H7 (cell line): Measurements from ENCODE around the gene HIVEP3. TPM values are rescaled to one million over a fixed set of nuclear protein-coding genes. Genes with fewer than 3 reads are reported as not detected.
A peak's percentile ranks its signal among the peaks of the same experiment; 100 is the strongest.

Experiments used
- DNase-seq: peaks from one replicate; pipeline ENCODE4 v3.0.0; 2012
- H3K27me3 ChIP-seq: 2 replicates; pipeline ENCODE4 v1.6.0; 2011; ENCODE audit warnings: mild to moderate bottlenecking, low read length; ENCODE audit not compliant: control insufficient read depth, insufficient read depth
- H3K36me3 ChIP-seq: replicated peaks from 2 replicates; pipeline ENCODE4 v1.5.1; 2011; ENCODE audit warnings: low read length; ENCODE audit not compliant: control insufficient read depth, insufficient read depth
- H3K4me3 ChIP-seq: 2 replicates; pipeline ENCODE4 v1.5.1; 2011; ENCODE audit warnings: low read depth, mild to moderate bottlenecking, control low read depth, low read length, moderate library complexity; ENCODE audit not compliant: insufficient read depth
- total RNA-seq: library from RNA; depleted of rRNA; stranded (reverse); fragments of >200 nt; shearing (Covaris generic); gene quantifications from 2 replicates; pipeline ENCODE4 v1.2.3, GENCODE V29; 2014

The HIVEP3 gene
- total RNA-seq, 1 experiment from 2014 or later: 1.8 TPM

DNA sequence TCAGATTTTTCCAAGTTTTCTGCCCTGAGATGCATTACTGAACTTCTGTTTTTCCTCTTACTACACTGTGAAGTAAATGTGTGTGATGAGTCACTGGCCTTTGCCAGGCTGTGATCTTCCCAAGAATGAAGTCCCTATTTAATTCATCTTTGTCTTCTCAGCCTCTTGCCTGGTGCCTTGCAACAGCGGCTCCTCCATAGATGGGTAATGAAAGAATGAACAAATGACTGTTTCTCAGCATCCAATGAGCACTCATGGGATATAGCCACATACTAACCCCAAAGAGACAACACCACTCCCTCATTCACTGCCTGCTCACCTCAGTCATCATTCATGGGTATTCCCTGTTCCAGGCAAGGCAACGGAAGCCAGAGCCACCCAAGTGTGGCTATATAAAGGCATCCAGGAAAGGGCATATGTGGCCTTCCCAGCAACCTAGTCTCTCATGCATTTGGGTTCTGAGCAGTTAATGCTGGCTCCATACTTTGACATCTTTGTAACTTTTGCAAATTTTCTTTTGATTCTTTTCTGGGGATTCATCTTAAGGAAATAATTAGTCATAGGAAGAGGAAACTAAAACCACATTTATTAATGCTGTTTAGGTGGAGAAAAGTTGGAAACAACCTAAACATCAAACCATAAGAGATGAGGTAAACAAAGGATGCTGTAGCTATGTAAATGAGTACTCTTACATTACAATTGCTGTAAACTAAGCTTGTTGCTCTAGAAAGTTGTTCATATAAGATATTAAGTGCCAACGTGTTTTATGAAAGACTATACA lies 71.9 kb downstream of the HIVEP3 start:
- no peaks in the 10 kb centered on the region; the same call in 1 of the 2 replicates for H3K27me3 ChIP-seq
- DNase-seq: no peak
- no peaks in the 10 kb centered on the region for H3K36me3 ChIP-seq
- no peak overlapping the region for H3K4me3 ChIP-seq

DNA sequence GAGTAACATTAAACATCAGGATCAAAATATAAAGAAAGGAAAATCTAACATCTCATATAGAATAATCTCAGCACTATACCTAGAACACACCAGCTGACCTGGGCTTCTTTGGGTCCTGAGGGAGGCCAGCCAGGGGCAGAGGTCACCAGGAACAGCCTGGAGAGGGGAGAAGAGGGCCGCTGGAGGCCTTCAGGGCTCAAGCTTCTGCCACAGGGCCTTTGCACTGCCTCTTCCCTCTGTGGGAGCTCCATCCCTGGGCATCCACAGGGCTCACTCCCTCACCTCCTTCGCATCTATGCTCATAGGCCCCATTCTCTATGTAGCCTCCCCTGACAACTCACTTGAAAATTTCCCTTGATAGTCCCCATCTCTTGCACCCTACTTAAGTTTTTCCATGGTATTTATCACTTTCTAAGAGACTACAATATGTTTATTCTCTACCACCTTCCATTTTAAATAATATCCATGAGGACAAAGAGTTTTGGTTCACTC lies 73.9 kb downstream of the HIVEP3 start:
- H3K36me3 ChIP-seq: no peaks in the 10 kb centered on the region
- no peak for DNase-seq
- H3K4me3 ChIP-seq: no peak overlapping the region
- H3K27me3 ChIP-seq: no peaks in the 10 kb centered on the region; the same call in 1 of the 2 replicates

- DNase-seq: no peak
- H3K4me3 ChIP-seq: no peak overlapping the region
Observed at GRCh38 chr1:41844255-41844654, 74.5 kb downstream of the HIVEP3 start.

DNA sequence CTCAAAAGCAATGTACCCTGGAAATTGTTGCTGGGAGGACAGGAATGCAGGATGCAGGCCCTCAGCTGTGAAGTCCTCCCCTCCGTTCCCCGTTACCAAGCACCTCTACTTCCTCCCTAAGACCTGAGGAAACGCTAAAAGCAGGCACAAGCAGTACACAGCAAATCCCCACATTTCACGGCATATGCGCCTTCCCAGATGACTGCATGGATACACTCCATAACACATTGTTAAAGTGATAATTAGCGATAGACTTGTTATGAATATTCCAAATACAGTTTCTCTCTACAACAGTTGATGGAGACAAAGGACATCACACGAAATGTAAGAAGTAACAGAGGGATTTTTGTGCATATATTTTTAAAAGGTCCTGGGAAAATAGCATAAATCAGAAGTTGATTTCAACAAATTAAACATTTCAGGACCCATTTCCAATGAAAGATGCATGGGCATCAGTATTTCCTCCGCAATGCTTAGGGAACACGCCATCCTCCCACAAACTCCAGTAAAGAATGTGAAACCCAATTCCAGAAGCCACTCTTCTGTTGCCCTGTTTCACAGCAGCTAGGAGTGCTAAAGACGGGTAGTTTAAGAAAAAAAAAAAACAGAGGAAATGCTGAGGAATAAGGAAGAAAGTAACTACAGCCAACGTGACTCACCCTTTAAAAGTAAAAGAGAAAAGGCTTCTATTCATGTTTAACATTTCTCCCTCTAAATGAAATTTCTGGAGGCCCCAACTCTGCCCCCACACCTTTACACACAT lies 75.5 kb downstream of the HIVEP3 start:
- H3K27me3 ChIP-seq: no peaks in the 10 kb centered on the region
- H3K36me3 ChIP-seq: no peaks in the 10 kb centered on the region
- DNase-seq: no peak

More at GRCh38 chr1:41844255-41844654, 74.5 kb downstream of the HIVEP3 start:
- H3K27me3 ChIP-seq: no peaks in the 10 kb centered on the region; the same call in 1 of the 2 replicates
- no peaks in the 10 kb centered on the region for H3K36me3 ChIP-seq

GRCh38 chr1:41842326-41842725 lies 76.4 kb downstream of the HIVEP3 start:
- no peaks in the 10 kb centered on the region for H3K27me3 ChIP-seq
- peak; percentile 41 for DNase-seq
- no peaks in the 10 kb centered on the region for H3K36me3 ChIP-seq
- H3K4me3 ChIP-seq: no peak overlapping the region

More for the DNA sequence above, 75.5 kb downstream of the HIVEP3 start:
- no peak overlapping the region for H3K4me3 ChIP-seq

DNA sequence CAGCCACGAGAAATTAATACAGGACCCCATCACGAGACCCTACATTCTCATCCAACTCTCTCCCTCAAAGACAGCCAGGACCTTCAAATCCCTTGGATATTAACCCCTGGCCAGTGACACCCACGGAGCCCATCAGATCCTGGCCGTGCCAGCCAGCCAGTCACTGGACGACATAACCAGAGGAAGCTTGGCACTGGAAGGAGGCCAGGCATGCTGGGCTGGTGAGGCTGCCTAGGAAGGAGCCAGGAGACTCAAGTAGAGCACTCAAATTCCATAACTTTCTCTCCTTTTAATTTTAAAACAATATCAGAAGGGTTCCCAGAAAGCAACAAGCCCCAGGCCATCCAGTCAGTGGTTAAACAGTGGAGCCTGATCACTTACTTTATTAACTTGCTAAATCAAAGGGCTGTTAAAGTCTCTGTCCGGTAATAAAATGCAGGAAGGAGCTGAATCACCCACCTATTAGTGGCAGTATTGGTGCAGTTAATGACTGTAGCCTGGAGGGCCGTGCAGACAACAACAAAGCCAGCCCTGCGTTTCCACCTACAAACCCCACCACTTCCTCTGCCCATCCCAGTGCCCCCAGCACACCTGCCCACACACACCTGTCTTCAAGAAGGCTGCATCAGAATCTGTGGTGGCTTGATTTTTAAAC lies 78.0 kb downstream of the HIVEP3 start:
- no peak for DNase-seq

GRCh38 chr1:41838266-41838665 lies 80.5 kb downstream of the HIVEP3 start:
- no peak for DNase-seq
- Histone ChIP-seq H3K4me3 (no peak overlapping the region), H3K36me3 (no peaks in the 10 kb centered on the region), H3K27me3 (no peaks in the 10 kb centered on the region)

More for the DNA sequence above, 78.0 kb downstream of the HIVEP3 start:
- H3K27me3 ChIP-seq: no peaks in the 10 kb centered on the region
- H3K4me3 ChIP-seq: no peak overlapping the region
- no peaks in the 10 kb centered on the region for H3K36me3 ChIP-seq

DNA sequence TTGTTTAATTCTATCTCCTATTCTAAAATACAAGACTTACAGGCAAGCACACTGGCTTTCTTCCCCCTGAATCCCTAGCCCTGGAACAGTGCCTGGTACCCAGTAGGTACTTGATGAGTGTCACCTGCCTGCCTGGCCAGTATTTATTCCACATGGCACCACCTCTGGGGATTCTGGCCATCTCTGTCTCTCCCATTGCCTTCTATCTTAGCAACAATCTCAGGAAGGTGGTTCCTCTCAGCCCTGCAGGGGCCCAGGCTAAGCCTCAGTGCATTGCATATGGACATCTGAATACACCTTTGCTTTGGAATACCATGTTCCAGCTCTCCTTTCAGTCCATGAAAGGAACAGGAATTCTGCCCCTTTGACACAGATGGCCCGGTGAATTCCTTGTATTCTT lies 81.0 kb downstream of the HIVEP3 start:
- no peaks in the 10 kb centered on the region for H3K27me3 ChIP-seq
- H3K36me3 ChIP-seq: no peaks in the 10 kb centered on the region
- no peak overlapping the region for H3K4me3 ChIP-seq
- no peak for DNase-seq

- Histone ChIP-seq H3K27me3 (no peaks in the 10 kb centered on the region), H3K36me3 (no peaks in the 10 kb centered on the region), H3K4me3 (no peak overlapping the region)
- DNase-seq: no peak
Observed at GRCh38 chr1:41835485-41835884, 83.2 kb downstream of the HIVEP3 start.

GRCh38 chr1:41833519-41834000 lies 85.2 kb downstream of the HIVEP3 start:
- no peaks in the 10 kb centered on the region for H3K36me3 ChIP-seq
- DNase-seq: no peak
- H3K4me3 ChIP-seq: no peak overlapping the region
- H3K27me3 ChIP-seq: no peaks in the 10 kb centered on the region

DNA sequence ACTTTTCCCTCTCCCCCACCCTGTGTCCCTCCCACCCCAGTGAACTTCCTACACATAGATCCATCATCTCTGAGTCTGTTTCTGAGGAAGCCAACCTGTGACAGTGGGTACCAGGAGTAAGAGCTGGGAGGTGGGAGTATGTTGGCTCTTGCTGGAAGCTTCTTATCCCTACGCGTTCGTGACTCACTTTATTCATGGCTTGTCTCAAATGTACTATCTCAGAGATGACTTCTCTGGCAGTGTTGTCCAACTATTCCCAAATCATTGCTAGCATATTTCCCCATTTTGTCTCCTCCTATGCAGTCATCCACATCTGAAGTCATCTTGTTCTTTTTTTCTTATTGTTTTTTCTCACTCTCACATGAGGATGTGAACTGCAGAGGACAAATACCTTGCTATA lies 88.0 kb downstream of the HIVEP3 start:
- H3K36me3 ChIP-seq: no peaks in the 10 kb centered on the region

GRCh38 chr1:41827991-41828570 lies 90.6 kb downstream of the HIVEP3 start:
- no peak overlapping the region for H3K4me3 ChIP-seq
- no peaks in the 10 kb centered on the region for H3K27me3 ChIP-seq
- DNase-seq: no peak
- no peaks in the 10 kb centered on the region for H3K36me3 ChIP-seq

More for the DNA sequence above, 88.0 kb downstream of the HIVEP3 start:
- no peak overlapping the region for H3K4me3 ChIP-seq
- no peak for DNase-seq
- H3K27me3 ChIP-seq: no peaks in the 10 kb centered on the region

DNA sequence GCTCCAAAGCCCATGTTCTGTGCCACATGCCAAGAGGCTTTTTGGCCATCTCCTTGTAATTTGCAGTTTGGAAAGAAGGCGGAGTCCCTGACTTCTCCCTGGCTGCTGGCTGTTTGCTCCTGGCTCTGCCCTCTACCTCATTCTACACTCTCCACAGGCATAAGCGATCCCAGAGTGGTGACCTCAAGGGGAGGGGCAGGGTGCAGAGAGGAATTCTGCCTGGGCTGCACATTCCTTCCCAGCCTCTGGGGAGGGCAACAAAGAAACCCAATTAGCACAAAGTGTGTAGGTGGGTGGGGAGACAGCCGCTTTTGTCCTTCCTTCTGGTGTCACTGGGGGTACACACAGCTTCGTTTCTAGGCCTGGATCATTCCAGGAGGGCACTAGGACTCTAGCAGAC lies 95.3 kb downstream of the HIVEP3 start:
- DNase-seq: peak; percentile 80

DNA sequence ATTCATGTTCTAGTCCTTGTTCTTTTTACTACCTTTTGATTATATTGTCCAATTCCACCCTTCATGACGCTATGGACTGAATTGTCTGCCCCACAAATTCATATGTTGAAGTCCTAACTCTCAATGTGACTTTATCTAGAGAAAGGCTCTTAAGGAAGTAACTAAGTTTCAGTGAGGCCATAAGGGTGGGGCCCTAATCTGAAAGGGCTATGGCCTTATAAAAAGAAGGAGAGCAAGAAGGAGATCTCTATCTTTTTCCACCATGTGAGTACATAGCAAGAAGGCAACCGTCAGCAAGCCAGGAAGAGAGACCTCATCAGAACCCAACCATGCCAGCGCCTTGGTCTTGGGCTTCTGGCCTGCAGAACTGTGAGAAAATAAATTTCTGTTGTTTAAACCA lies 95.9 kb downstream of the HIVEP3 start:
- DNase-seq: no peak
- Histone ChIP-seq H3K36me3 (no peaks in the 10 kb centered on the region), H3K4me3 (no peak overlapping the region), H3K27me3 (no peaks in the 10 kb centered on the region)

More for the DNA sequence above, 95.3 kb downstream of the HIVEP3 start:
- H3K4me3 ChIP-seq: no peak overlapping the region
- H3K36me3 ChIP-seq: no peaks in the 10 kb centered on the region
- H3K27me3 ChIP-seq: no peaks in the 10 kb centered on the region
